Right forelimb (tissue), 1 donor: ENCODE measurements around the gene SPIB.
A peak's percentile ranks its signal among the peaks of the same experiment; 100 is the strongest.
"Not testable (repeated sequence)": the region's sequence is repeated elsewhere in the genome, so short reads cannot be mapped to it uniquely, and the experiment has no call there.

Source experiments
- DNase-seq: peaks from one replicate; pipeline ENCODE4 v3.0.0-alpha.2; 2018

SPIB gene

DNA sequence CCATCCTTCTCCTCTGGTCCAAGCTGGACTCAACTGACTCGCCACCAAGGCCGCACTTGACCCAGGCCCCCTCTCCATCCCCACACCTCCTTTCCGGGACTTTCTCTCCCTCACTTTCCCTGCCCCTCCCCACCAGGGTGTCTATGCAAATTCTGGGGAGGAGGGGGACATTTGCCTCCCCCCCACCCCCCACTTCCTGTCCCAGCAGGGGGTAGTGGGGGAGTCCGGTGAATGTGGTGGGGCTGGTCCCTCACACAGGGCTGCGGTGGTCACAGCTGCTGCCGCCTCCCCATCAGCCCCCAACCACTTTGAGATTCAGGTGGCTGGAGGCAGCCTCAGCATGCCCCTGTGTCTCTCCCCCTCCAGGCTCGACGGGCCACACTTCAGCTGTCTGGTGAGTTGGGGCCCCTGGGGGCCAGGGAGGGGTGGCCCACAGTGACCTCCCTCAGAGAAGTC, 870 bp downstream of the SPIB start:
- no peak for DNase-seq

DNA sequence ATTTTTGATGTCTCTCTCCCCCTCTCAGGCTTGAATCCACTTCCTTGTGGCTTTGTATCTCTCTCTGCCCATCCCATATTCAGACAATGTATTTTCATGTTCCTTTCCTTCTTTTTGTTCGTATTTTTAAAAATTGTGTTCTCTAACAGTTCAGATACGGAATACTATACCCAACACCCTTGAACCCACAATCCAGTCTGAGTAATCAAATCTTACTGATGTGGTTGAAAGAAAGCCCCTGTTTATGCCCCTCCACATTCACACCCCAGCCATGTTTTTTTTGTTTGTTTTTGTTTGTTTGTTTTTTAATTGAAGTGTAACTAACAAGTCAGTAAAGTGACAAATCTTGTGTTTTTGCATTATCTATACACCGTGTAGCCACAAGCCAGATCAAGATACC, 1.4 kb downstream of the SPIB start:
- DNase-seq: no peak

GRCh38 chr19:50420808-50421207, 2.1 kb downstream of the SPIB start:
- DNase-seq: no peak

DNA sequence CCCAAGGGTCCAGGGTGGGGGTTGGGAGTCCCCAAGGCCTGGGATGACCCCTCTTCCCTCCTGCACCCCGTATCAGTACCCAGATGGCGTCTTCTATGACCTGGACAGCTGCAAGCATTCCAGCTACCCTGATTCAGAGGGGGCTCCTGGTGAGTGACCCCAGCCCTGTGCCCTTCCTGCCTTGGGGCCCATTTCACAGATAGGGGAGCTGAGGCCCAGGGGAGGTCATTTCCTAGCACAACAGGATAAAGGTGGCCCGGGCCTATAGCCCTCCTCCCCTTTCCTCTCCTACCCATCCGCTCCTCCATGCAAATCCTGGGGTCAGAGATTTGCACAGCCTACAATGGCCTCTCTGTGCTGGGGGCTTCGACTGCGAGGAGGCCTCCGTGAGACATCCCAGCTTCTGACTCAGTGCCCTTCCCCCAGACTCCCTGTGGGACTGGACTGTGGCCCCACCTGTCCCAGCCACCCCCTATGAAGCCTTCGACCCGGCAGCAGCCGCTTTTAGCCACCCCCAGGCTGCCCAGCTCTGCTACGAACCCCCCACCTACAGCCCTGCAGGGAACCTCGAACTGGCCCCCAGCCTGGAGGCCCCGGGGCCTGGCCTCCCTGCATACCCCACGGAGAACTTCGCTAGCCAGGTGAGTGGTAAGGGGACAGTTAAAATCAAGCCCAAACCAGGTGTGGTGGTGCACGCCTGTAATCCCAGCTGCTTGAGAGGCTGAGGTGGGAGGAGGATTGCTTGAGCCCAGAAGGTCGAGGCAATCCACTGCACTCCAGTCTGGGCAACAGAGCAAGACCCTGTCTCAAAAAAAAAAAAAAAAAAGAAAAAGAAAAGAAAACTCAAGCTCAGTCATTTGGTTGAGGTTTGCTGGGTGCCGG, 3.9 kb downstream of the SPIB start:
- DNase-seq: no peak

DNA sequence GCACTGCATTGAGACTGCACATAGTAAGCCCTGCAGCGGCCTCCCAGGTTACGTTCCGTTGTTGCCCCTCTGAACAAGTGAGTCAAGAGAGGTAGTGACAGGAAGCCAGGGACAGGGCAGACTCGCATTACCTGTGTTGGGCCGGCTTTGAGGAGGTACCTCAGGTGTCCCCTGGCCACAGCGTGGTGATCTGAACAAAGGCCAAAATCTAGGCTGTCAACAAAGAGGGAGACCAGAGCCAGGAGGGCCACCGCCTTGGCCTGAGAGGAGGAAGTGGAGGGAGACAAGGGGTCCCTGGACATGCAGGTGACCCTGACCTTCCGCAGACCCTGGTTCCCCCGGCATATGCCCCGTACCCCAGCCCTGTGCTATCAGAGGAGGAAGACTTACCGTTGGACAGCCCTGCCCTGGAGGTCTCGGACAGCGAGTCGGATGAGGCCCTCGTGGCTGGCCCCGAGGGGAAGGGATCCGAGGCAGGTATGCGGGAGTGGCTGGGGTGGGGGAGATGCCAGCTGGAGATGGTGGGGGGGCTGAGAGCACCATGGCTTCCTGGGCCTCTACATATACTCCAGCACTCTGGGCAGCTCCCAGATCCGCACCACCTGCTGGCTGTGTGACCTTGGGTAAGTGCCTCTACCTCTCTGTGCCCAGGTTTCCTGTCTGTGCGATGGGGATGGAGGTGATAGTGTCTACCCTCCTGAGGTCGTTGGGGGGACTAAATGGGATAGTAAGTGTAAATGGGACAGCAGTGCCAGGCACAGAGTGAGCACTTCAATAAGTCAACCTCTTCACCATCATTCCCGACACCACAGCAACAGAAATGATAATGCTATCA, 4.8 kb downstream of the SPIB start:
- no peak for DNase-seq

DNA sequence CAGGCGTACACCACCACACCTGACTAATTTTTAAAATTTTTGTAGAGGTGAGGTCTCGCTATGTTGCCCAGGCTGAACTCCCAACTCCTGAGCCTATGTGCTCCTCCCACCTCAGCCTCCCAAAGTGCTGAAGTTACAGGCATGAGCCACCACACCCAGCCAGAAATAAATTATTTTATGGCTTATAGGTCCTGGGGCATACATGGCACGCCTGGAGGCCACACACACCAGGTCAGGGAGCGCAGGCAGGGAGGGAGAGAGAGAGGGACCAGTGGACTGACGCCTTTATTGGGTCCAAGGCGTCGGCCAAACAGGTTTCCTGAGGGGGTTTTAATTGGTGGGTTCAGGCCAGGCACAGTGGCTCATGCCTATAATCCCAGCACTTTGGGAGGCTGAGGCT, 6.8 kb downstream of the SPIB start:
- DNase-seq: no peak

- no peak for DNase-seq
Measured at GRCh38 chr19:50427318-50427925, 8.7 kb downstream of the SPIB start.

- DNase-seq: peak; percentile 87
Measured at GRCh38 chr19:50427997-50428425, 9.3 kb downstream of the SPIB start.

DNA sequence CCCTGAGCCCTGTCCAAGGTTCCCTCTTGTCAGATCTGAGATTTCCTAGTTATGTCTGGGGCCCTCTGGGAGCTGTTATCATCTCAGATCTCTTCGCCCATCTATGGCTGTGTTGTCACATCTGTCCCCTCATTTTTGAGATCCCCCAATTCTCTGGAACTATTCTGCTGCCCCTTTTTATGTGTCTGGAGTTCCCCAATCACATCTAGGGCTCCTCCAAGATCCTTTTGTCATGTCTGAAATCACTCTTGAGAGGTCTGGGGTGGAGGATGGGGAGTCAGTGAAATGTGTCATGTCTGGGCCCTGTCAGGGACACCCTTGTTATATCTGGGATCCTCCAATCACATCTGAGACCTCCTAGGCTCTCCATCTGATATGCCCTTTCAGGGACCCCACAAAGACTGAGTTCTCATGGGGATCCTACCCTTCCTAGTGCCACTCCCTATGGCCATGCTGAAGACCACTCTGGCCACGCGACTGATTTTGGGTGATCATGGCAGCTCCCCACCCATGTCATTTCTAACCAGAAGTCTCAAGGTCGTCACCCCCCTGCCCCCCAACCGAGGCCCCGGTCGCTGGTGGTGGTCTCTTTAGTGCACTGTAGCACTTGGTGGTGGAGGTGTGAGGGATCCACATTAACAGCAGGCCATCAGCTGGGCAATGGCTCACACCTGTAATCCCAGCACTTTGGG, 10.2 kb downstream of the SPIB start:
- DNase-seq: no peak

DNA sequence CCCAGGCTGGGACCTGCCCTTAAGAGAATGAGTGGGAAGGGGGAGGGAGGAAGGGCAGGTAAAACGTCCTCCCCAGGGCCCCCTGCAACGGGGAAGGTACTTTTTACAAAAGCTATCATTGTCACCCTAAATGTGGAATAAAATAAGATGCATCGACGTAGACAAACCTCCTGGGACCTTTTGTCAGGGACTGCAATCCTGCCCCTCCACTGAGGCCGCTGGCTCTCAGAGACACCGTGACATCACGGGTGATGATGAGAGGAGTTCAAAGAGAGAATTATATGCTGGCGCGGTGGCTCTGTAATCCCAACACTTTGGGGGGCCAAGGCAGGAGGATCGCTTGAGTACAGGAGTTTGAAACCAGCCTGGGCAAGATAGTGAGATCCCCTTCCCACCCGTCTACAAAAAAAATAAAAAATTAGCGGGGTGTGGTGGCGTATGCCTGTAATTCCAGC, 12.2 kb downstream of the SPIB start:
- DNase-seq: no peak

DNA sequence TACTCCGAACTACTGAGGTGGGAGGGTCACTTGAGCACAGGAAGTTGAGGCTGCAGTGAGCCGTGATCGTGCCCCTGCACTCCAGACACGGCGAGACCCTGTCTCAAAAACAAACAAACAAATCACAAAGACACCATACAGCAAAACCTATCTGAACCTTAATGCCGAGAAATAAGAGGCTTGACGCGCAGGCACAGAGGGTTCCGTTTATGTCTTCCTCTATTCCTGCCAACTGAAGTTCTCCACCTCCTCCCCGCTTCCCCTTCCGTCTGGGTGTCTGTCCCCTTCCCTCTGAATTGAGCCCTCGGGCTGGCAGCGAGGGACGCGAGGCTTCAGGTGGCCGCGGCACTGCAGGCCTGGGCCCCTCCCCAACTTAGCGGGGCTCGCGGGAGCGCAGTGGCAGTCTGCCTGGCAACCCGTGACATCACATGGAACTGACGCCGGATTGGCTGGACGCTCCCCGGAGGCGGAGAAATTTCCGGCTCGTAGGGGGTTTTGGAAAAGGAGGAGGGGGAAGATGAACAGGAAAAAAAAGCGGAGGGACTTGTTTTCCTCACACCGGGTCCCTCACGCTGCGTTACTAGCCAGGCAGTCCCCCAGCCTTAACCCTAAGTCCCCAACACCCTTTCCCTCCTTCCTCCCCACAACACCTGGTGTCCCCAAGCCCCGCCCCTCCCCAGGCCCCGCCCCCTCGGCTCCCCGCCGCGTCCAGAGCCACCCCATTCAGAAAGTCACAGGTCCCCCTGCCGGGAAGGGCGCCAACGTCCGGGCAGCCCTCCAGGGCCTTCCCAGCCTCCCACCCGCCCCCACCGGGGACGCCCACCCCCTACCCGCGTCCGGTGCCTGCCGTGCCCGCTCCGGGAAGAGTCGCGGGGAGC, 12.8 kb downstream of the SPIB start:
- DNase-seq: peak; percentile 95

- DNase-seq: peak; percentile 69
Measured at GRCh38 chr19:50432221-50433028, 13.7 kb downstream of the SPIB start, which contains the start of gene MYBPC2. Gene MYBPC2 (plus strand): TSS chr19:50432892. CDS start chr19:50432954, 62 bp downstream.

DNA sequence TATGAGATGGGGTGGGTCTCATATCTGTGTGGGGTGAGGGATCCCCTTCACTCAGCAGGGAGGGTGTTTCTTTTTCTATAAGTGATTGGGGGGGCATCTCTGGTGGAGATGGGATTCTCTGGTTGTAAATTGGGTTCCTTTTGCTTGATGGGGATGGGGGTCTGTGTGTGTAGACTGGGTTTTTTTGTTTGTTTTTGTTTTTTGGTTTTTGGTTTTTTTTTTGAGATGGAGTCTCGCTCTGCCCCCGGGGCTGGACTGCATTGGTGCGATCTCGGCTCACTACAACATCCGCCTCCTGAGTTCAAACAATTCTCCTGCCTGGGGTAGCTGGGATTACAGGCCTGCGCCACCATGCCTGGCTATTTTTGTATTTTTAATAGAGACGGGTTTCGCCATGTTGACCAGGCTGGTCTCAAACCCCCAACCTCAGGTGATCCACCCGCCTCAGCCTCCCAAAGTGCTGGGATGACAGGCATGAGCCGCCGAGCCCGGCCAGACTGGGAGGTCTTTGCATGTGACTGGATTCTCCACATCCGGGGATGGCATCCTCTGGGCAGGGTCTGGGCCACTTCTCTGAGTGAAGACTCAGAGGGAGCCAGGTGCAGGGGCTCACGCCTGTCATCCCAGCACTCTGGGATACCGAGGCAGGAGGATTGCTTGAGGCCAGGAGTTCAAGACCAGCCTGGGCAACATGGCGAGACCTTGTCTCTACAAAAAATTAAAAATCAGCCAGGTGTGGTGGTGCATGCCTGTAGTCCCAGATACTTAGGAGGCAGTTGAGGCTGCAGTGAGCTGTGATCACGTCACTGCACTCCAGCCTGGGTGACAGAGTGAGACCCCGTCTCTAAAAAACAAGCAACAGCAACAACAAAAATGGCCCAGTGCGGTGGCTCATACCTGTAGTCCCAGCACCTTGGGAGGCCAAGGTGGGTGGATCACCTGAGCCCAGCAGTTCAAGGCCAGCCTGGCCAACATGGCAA, 14.8 kb downstream of the SPIB start:
- DNase-seq: no peak

GRCh38 chr19:50434525-50434924, 15.8 kb downstream of the SPIB start:
- no peak for DNase-seq

DNA sequence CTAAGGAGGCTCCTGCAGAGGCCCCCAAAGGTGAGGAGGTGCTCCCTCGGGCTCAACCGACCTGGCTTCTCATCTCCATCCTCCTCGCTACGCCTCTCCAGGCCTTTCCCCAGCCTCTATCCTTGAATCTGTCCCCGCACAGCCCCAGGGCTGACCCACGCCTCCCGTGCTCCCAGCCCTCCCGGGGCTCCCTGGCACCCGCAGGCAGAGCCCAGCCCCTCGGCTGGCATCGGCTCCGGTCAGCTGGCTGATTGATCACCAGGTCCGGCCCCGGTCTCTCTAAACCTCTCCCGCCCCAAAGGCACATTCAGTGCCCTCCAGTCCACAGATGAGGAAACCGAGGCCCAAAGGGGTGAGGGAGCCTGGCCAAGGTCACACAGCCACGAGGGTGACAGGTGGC, 16.5 kb downstream of the SPIB start:
- DNase-seq: no peak

DNA sequence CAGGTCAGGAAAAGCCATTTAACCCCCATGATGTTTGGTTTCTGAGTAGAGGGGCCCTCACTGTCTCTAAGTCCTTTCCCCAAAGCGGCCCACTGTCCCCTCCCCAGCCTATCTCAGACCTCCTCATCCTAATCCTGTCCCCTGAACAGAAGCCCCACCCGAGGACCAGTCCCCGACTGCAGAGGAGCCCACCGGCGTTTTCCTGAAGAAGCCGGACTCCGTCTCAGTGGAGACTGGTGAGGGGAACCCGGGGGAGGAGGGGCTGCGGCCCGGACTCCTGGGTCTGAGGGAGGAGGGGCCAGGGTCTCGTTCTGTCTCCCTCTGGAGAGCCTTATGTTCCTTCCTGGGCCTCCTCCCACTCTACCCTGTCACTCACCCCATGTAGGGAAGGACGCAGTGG, 16.9 kb downstream of the SPIB start:
- DNase-seq: no peak

GRCh38 chr19:50437862-50438449, 19.2 kb downstream of the SPIB start:
- DNase-seq: no peak

- not testable (repeated sequence) for DNase-seq
Measured at GRCh38 chr19:50439130-50439529, 20.4 kb downstream of the SPIB start.

DNA sequence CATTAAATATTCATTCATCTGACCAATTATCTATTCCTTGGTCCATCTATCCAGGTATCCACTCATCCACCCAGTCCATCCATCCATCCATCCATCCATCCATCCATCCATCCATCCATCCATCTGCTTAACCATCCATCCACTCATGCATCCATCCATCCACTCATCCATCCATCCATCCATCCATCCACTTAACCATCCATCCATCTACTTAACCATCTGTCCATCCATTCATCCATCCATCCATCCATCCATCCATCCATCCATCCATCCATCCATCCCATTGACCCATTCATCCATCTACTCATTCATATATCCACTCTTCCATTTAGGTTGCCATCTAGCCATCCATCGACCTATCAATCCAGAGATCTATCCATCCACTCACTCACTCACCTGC, 25.3 kb downstream of the SPIB start:
- no peak for DNase-seq
